Fibroblast of skin of right quadriceps (primary cell): ENCODE data around the gene DSCAML1.

Experiments
- DNase-seq: peaks from one replicate; pipeline ENCODE4 v3.0.0-alpha.2; 2013

DSCAML1 gene

DNA sequence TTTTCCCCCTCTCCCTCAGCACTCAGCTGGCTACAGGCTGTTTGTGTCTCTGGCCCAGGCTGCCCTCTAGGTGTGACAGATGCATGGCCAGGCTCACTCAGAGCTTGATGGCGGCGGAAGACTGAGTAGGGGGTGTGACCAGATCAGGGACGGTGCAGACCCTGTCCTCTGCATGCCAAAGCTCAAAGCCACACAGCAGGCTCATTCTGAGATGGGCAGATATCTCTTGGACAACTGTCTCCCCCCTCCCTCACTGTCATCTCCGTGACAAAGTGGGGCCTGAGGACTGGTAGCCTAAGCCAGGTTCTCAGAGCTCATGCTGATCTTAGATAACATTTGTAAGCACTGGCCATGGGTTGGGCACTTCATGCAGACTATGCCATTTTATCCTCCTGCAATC, 231.3 kb downstream of the DSCAML1 start:
- DNase-seq: no peak

DNA sequence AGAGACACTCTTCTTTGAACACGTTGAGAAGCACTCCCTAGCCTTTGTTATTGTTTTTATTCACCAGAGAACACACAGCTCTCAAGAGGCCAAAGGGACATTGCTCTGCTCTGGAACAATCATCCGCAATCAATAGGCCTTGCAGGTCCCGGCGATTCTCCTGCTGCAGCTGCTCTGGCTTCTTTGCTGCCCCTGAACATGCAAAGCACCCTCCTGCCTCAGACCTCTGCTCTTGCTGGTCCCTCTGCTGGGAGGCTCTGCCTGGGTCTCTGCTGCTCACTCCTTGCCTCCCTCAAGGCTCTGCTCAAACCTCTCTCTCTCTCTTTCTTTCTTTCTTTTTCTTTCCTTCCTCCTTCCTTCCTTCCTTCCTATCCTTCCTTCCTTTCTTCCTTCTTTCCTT, 232.7 kb downstream of the DSCAML1 start:
- DNase-seq: no peak

DNA sequence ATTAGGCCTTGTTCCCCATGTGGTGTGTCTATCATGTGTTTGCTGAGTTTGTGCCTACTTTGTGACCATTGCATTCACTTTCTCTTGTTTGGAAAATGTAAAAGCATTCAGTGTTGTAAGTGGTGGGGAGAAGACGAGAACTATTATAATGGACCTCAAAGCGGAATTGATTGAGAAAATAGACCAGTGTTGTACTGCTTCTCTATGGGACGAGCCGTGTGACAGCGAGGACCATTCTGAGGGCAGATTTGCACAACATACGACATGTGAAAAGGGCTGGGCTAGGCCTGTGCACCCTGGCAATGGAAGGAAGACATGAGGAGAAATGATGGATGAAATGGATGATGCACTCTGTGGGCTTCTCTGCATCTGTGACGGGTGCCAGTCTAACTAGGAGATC, 233.5 kb downstream of the DSCAML1 start:
- DNase-seq: no peak

DNA sequence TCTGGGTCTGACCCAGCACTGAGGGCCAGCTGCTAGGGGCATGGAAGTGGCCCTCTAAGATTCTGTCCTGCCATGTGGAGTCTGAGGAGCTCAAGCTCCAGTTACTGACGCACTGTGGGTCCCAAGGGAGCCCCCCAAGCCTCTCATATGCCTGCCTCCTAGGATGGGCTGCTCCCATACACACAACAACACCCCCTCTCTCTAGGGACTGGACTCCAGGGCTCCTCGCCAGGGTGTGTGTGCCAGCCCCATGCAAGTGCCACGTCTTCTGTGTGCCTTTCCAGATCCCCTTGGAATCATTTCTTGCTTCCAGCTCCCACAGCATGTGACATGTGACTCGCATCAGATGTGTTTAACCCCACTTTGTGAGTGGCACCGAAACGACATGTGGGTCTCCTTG, 234.9 kb downstream of the DSCAML1 start:
- no peak for DNase-seq

DNA sequence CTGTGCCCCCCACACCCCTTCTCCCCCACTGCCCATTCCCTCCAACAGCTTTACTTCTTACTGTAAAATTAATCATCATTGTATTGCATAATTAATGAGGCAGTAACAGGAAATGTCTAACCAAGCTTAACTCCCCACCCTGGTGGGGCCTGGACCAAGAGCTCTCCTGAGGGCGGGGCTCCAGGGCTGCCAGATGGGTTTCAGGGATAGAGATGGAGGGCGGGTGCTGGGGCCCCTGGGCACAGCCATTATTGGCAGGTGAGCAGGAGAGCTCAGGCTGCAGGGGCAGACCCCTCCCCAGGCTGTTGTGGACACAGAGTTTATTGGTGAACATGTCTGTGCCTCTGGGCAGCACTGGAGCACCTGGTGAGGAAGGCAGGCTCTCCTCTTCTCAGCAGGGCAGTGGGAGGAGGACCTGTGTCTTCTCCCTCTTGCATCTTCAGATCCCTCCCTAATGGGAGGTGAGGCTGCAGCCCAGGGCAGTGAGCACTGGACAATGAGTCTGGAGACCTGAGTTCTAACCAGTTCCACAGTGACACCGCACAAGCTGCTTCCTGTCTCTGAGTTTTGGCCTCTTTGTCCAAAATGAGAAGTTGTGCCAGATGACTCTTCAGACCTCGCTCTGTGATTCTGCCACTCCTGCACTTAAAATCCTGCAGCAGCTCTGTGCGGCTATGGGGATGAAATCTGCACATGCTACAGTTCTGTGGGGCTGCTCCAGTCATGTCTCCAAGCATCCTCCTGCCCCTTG, 236.1 kb downstream of the DSCAML1 start:
- no peak for DNase-seq

- no peak for DNase-seq
These were observed 237.3 kb downstream of the DSCAML1 start for GRCh38 chr11:117559698-117560097.

GRCh38 chr11:117557361-117557760, 239.7 kb downstream of the DSCAML1 start:
- DNase-seq: no peak

GRCh38 chr11:117554601-117555333, 242.2 kb downstream of the DSCAML1 start:
- DNase-seq: no peak

DNA sequence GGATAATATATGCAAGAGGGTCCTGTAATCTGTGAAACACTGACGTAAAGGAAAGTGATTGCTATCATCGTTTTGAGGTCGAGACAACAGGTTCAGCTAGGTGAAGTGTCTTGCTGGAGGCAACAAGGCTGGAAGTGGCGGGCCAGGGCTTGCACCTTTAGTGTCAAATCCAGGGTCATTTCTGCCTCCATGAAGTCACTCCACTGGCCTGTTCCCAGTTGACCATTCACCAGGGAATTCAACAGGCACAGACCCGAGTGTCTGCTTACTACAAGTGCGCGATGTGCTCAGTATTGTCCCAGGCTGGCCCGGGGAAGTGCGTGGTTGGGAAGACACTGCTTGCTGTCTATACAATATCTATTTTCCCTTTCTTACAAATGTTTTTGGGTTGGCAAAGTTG, 244.4 kb downstream of the DSCAML1 start:
- no peak for DNase-seq

GRCh38 chr11:117551761-117552343, 245.2 kb downstream of the DSCAML1 start:
- DNase-seq: no peak

GRCh38 chr11:117550466-117550865, 246.6 kb downstream of the DSCAML1 start:
- DNase-seq: no peak

DNA sequence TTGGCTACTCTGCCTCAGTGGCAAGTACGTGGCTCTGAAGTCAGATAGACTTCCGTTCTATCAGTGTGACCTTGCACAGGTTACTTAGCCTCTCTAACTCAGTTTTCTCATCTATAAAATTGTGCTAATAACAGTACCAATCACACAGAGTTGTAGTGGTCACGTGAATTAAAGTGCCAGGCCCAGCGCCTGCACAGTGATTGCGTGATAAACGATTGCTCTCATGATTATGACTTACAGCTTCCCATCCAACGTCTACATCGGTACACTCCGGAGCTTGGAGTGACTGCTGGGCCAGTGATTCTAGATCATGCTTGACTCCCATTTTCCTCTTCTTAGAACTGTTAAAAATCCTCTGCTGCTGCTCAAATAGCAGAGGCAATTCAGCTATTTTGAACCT, 247.6 kb downstream of the DSCAML1 start:
- DNase-seq: no peak

GRCh38 chr11:117548876-117549275, 248.1 kb downstream of the DSCAML1 start:
- DNase-seq: no peak

DNA sequence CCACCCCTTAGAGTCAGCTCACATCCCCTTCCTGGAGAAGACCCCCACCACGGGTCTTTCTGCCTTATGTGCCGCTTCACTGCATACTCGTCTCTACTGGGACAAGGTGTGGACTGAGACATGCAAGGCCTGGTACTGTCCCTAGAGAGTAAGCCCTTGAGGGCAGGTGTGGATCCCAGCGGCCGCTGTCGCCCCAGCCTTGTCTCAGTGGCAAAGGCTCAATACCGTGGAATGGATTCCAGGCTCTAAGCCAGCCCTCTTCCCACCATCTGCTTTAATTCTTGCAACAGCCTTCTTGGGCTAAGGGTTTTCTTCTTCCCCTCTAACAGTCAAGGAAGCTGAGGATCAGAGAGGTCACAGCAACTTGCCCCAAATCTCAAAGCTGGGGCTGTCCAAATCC, 249.1 kb downstream of the DSCAML1 start:
- DNase-seq: no peak

- no peak for DNase-seq
These were observed 249.7 kb downstream of the DSCAML1 start for GRCh38 chr11:117547195-117547850.

DNA sequence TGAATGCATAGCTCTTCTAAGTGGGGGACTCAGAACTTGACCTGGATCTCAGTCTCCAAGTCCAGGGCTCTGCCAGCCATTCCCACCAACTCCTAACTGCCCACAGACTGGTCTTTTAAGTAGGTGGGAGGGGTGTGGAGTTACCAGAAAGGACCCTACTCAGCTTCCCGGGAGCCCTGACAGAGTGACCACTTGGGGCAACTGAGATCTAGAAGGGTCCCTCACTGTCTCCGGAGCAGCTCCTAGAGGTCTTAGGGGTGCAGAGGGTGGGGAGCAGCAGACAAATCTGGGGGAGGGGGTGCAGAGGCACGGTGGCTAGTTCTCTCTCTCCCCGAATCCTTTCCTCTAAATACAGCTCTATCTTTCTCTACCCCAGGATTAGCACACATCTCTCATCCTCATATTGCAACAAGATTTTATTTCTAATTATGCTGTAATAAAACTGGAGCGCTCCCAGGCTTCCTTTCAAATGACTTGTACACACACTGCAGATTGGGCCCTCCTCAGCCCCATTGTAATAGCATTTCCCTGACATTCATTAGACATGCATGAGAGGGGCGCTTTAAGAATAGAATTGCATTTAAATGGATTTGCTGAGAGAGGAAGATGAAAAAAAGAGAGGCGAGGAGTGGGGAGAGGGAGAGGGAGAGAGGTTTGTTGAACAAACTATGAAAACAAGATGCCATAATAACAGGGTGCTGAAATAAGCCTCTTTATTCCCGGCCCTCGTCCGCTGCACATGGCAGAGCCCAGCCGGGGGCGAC, 250.4 kb downstream of the DSCAML1 start:
- no peak for DNase-seq

DNA sequence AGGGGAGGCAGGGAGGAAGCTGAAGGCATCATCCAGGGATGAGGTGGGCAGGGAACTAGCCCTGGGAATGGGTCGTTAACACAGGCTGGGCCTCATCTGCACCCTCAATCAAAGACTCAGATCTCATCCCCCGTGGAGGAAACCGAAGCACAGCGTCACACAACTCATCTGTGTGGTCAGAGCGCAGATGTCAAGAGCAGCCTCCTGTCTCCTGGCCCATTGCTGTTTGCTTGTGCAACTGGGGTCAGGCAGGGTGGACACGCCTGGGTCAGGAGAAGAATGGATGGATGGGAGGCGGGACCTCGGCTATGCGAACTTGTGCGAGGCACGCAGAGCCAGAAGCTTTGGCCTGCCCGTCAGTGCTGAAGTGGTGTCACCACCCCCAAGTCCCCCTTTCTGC, 251.3 kb downstream of the DSCAML1 start:
- DNase-seq: no peak

DNA sequence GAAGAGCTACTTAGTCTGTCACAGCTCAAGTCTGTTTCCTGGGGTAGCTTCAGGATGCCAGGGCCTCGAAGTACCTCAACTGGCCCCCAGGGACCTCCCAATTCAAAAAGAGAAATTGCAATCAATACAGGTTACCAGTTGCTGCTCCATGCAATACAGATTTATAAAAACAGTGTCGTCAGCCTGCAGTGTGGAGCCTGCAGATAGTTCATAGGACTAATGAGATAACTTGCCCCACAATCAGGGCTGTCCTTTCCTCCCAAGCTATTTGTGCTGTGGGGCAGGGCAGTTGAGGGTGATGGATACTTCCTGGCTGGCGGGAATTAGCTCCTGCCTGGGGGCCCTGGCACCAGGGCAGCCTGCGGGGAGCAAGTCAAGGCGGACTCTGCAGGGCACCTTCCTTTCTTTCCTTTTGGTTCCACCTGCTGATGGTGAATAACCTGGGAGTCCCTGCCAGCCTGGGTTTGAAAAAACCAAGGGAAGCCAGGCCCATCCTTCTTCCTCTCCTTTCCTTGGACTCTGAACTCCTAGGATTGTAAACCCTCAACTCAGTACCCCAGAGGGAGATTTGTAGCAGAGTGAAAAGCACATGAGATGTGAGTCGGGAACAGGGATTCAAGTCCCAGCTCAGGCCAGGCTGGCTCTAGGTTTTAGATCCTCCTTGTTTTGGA, 252.8 kb downstream of the DSCAML1 start:
- no peak for DNase-seq

DNA sequence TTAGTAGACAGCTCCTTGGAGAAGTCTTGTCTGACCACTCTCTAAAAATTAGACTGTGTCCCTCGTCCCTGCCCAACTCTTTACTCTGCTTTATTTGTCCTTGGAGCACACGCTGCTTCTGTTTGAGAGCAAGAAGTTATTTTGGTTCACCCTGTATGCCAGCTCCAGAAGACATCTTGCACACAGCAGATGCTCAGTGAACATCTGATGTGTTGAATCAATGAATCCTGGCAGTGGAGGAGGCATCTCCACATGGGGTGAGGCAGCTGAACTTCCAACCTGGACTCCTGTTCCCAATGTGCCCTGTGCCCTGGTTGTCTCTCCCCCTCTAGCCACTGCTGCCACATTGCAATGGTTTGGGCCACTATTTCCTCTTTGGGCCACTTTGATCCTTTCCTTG, 255.8 kb downstream of the DSCAML1 start:
- no peak for DNase-seq

GRCh38 chr11:117538263-117539135, 258.5 kb downstream of the DSCAML1 start:
- peak; percentile 53 for DNase-seq

DNA sequence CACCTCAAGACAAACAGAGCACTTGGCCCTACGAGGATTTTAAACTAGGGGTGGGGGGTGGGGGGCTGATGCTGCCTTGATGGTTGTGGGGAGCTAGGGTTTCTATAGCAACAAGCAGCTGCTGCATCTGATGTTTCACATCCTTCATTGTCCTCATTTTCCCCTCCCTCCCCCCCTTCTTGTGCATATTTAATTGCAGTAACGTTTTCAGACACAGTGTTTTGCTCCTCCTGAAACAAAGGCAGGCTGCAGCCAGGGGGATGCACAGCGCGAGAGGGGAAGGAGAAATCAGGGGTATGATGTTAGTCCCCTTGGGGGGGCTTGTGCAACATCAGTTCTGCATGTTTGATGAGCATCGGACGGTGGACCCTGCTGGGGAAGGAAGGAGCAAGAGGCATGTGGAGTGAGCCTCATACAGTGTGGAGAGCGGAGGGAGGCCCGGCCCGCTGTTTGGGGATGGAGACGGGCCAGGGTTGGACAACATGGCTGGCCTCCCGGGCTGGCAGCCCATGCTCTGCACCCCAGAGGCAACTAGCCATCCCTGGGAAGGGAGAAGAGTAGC, 261.1 kb downstream of the DSCAML1 start:
- no peak for DNase-seq
